Trophoblast cell (in vitro differentiated cells and primary cell): ENCODE results near the gene RIT1.
"Not testable (repeated sequence)": the region's sequence is repeated elsewhere in the genome, so short reads cannot be mapped to it uniquely, and the experiment has no call there.

Experiments used
- DNase-seq, 2 donors: peaks; one replicate each; pipeline ENCODE4 v3.0.0-alpha.2; 2016
- H2AFZ ChIP-seq: 2 replicates; pipeline ENCODE4 v1.6.1; 2013; ENCODE audit warnings: low read length, moderate library complexity, mild to moderate bottlenecking; ENCODE audit not compliant: insufficient read depth, poor library complexity
- H2AK5ac ChIP-seq: 2 replicates; pipeline ENCODE4 v1.6.1; 2013; ENCODE audit warnings: mild to moderate bottlenecking, low read length
- H2BK120ac ChIP-seq: 2 replicates; pipeline ENCODE4 v1.6.1; 2013; ENCODE audit warnings: low read length, mild to moderate bottlenecking, moderate library complexity; ENCODE audit not compliant: insufficient read depth, poor library complexity
- H2BK12ac ChIP-seq: 2 replicates; pipeline ENCODE4 v1.6.1; 2013; ENCODE audit warnings: mild to moderate bottlenecking, low read length, moderate library complexity
- H2BK5ac ChIP-seq: 2 replicates; pipeline ENCODE4 v1.6.1; 2013; ENCODE audit warnings: low read length, low read depth, moderate library complexity, mild to moderate bottlenecking; ENCODE audit not compliant: poor library complexity
- H3K14ac ChIP-seq: 2 replicates; pipeline ENCODE4 v1.6.1; 2013; ENCODE audit warnings: mild to moderate bottlenecking, low read length
- H3K18ac ChIP-seq: 2 replicates; pipeline ENCODE4 v1.6.1; 2013; ENCODE audit warnings: mild to moderate bottlenecking, low read length
- H3K23ac ChIP-seq: 2 replicates; pipeline ENCODE4 v1.6.1; 2013; ENCODE audit warnings: low read length
- H3K27ac ChIP-seq: 2 replicates; pipeline ENCODE4 v1.5.1; 2013; ENCODE audit warnings: low read depth, mild to moderate bottlenecking, inconsistent platforms, low read length, moderate library complexity
- H3K27me3 ChIP-seq: 2 replicates; pipeline ENCODE4 v1.6.1; 2013; ENCODE audit warnings: inconsistent platforms, mild to moderate bottlenecking, low read length, moderate library complexity; ENCODE audit not compliant: insufficient read depth
- H3K36me3 ChIP-seq, 2 experiments: 1 replicate in 1 of 2; 2 replicates in 1 of 2; pipeline ENCODE4 v1.6.1; 2013; ENCODE audit warnings: low read length in 2 of 2, mild to moderate bottlenecking in 2 of 2, moderate library complexity in 1 of 2; ENCODE audit not compliant: insufficient read depth in 2 of 2, control insufficient read depth in 1 of 2
- H3K4ac ChIP-seq: 2 replicates; pipeline ENCODE4 v1.6.1; 2013; ENCODE audit warnings: low read depth, mild to moderate bottlenecking, low read length, moderate library complexity
- H3K4me1 ChIP-seq, 2 experiments: 1 replicate in 1 of 2; 2 replicates in 1 of 2; pipeline ENCODE4 v1.6.1; 2013; ENCODE audit warnings: low read length in 2 of 2, mild to moderate bottlenecking in 2 of 2, moderate library complexity in 1 of 2; ENCODE audit not compliant: insufficient read depth in 2 of 2, control insufficient read depth in 1 of 2
- H3K4me2 ChIP-seq: 2 replicates; pipeline ENCODE4 v1.6.1; 2013; ENCODE audit warnings: inconsistent platforms, mild to moderate bottlenecking, low read length, moderate library complexity
- H3K4me3 ChIP-seq: 2 replicates; pipeline ENCODE4 v1.5.1; 2013; ENCODE audit warnings: mild to moderate bottlenecking, low read depth, low read length, inconsistent platforms
- H3K79me1 ChIP-seq: one replicate; pipeline ENCODE4 v1.6.1; 2013; ENCODE audit warnings: low read length
- H3K79me2 ChIP-seq: 2 replicates; pipeline ENCODE4 v1.6.1; 2013; ENCODE audit warnings: low read length, mild to moderate bottlenecking; ENCODE audit not compliant: control insufficient read depth, insufficient read depth, poor library complexity
- H3K9ac ChIP-seq: 2 replicates; pipeline ENCODE4 v1.6.1; 2013; ENCODE audit warnings: mild to moderate bottlenecking, low read length
- H3K9me3 ChIP-seq: 2 replicates; pipeline ENCODE4 v1.6.1; 2013; ENCODE audit warnings: low read depth, mild to moderate bottlenecking, control low read depth, inconsistent platforms, low read length; ENCODE audit not compliant: insufficient read depth
- H4K12ac ChIP-seq: 2 replicates; pipeline ENCODE4 v1.6.1; 2013; ENCODE audit warnings: low read depth, mild to moderate bottlenecking, low read length, moderate library complexity
- H4K8ac ChIP-seq: 2 replicates; pipeline ENCODE4 v1.6.1; 2013; ENCODE audit warnings: low read depth, mild to moderate bottlenecking, low read length, moderate library complexity
- H4K91ac ChIP-seq: one replicate; pipeline ENCODE4 v1.6.1; 2013; ENCODE audit warnings: low read depth, mild to moderate bottlenecking, low read length, moderate library complexity
- WGBS: extraction: QIAGEN DNeasy Blood & Tissue Kit; methylation state at CpG from one replicate; pipeline ENCODE4 v1.1.7; 2013; ENCODE audit warnings: missing lambda C conversion rate; ENCODE audit not compliant: insufficient read length, insufficient coverage; ENCODE audit errors: extremely low coverage; 5-methylcytosine and 5-hydroxymethylcytosine counted together

RIT1 gene

GRCh38 chr1:155932081-155932480 lies 20.9 kb upstream of the RIT1 start:
- H3K27ac ChIP-seq = no peak overlapping the region
- H2BK5ac ChIP-seq = no peak overlapping the region
- H2AFZ ChIP-seq = no peak overlapping the region
- no peak overlapping the region for H2AK5ac ChIP-seq
- H2BK12ac ChIP-seq = no peak overlapping the region
- H4K8ac ChIP-seq = no peak overlapping the region
- peaks cover 6% of the 10 kb centered on the region for H3K79me1 ChIP-seq
- no peak overlapping the region for H4K12ac ChIP-seq
- WGBS = no CpG with 5 or more reads among the region's 1 CpG
- H3K9ac ChIP-seq = no peak overlapping the region
- H4K91ac ChIP-seq = no peak overlapping the region
- H3K4me2 ChIP-seq = no peak overlapping the region
- no peak overlapping the region for H3K14ac ChIP-seq
- H3K4me1 ChIP-seq = peaks cover 7 to 8% of the 10 kb centered on the region in 2 experiments
- peaks cover 13% of the 10 kb centered on the region for H3K79me2 ChIP-seq
- peak; percentile 73 to 77 for DNase-seq
- H3K4me3 ChIP-seq = no peak overlapping the region
- no peak overlapping the region for H3K18ac ChIP-seq
- no peaks in the 10 kb centered on the region for H3K27me3 ChIP-seq
- peak overlapping the region; percentile 43 for H3K4ac ChIP-seq
- H2BK120ac ChIP-seq = no peak overlapping the region
- H3K23ac ChIP-seq = no peak overlapping the region
- H3K36me3 ChIP-seq = peaks cover 31 to 40% of the 10 kb centered on the region in 2 experiments
- no peaks in the 10 kb centered on the region for H3K9me3 ChIP-seq

DNA sequence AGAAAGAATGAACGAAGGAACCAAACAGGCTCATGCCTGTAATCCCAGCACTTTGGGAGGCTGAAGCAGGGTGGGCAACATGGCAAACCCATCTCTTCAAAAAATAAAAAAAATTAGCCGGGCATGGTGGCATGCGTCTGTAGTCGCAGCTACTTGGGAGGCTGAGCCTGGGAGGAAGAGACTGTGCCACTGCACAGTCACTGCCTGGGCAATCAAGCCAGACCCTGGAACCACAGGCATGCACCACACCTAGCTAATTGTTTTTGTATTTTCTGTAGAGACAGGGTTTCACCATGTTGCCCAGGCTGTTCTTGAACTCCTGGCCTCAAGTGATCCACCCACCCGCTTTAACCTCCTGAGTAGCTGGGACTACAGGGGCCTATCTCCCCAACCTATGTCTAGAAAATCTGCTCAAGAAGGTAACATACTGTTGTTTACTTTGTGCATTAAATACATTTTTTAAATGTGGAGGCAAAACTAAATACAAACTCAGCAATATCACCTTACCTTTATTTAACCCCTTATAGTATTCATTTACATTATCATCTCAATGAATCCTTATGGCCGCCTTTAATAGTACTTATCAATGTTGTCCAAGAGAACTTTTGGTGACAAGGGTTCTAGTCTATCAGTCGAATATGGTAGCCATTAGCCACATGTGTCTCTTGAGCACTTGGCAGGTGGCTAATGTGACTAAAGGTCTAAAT lies 20.3 kb upstream of the RIT1 start:
- Histone ChIP-seq H3K4ac (peak overlapping the region; percentile 43), H3K27ac (no peak overlapping the region), H3K4me3 (no peak overlapping the region), H3K27me3 (no peaks in the 10 kb centered on the region), H2BK5ac (no peak overlapping the region), H3K79me1 (peaks cover 6% of the 10 kb centered on the region), H3K9ac (no peak overlapping the region), H3K18ac (no peak overlapping the region), H3K4me1 (peaks cover 7 to 8% of the 10 kb centered on the region in 2 experiments), H3K23ac (no peak overlapping the region), H2AFZ (no peak overlapping the region), H3K36me3 (peaks cover 33 to 45% of the 10 kb centered on the region in 2 experiments), H2BK120ac (no peak overlapping the region), H4K12ac (no peak overlapping the region), H3K79me2 (peaks cover 13% of the 10 kb centered on the region), H3K14ac (no peak overlapping the region), H2AK5ac (no peak overlapping the region), H2BK12ac (no peak overlapping the region), H4K91ac (no peak overlapping the region), H4K8ac (no peak overlapping the region), H3K9me3 (no peaks in the 10 kb centered on the region), H3K4me2 (no peak overlapping the region)
- DNase-seq = no peak
- no CpG with 5 or more reads among the region's 7 CpGs for WGBS

DNA sequence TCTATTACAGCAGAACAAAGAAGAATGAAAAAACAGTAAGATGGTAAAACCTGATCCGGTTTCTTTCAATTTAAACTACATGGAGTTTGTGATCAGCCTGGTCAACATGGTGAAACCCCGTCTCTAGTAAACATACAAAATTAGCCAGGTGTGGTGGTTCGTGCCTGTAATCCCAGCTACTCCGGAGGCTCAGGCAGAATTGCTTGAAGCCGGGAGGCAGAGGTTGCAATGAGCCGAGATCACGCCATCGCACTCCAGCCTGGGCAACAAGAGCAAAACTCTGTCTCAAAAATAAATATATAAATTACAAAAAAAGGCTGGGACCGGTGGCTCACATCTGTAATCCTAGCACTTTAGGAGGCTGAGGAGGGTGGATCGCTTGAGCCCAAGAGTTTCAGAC lies 19.6 kb upstream of the RIT1 start:
- peaks cover 13% of the 10 kb centered on the region for H3K79me2 ChIP-seq
- not testable (repeated sequence) for H3K9me3 ChIP-seq, H2BK120ac ChIP-seq, H3K4me2 ChIP-seq, H4K8ac ChIP-seq, H2BK12ac ChIP-seq, H2AK5ac ChIP-seq, H3K27ac ChIP-seq, DNase-seq, H3K23ac ChIP-seq, H3K4me3 ChIP-seq, H4K12ac ChIP-seq, H3K4me1 ChIP-seq, H3K18ac ChIP-seq, H3K79me1 ChIP-seq, H4K91ac ChIP-seq, H3K14ac ChIP-seq, H3K9ac ChIP-seq, H3K27me3 ChIP-seq, H2BK5ac ChIP-seq, H2AFZ ChIP-seq, H3K4ac ChIP-seq
- WGBS = no CpG with 5 or more reads among the region's 10 CpGs
- peaks cover 37 to 51% of the 10 kb centered on the region in 2 experiments for H3K36me3 ChIP-seq

DNA sequence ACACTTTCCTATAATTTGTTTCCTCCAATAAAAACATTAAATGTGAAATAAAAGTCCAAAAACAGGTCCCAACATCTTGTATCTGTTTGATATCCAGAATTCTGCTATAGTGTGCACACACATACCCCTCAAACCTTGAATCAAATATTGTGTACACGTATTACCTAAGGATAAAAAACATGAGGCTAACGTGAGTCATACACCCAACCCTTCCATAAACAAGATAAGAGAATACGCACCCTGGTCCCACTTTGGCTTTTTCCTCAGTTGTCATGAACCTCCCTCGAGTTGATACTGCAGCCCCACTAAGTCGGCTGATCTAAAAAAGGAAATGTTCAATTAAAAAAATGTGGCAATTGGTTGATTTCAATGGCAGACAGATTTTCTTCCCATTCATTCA lies 17.9 kb upstream of the RIT1 start:
- no peak overlapping the region for H3K27ac ChIP-seq
- H2BK12ac ChIP-seq = no peak overlapping the region
- peaks cover 4% of the 10 kb centered on the region for H3K79me1 ChIP-seq

More for the DNA sequence above, 17.9 kb upstream of the RIT1 start:
- H3K4ac ChIP-seq = no peak overlapping the region
- H3K79me2 ChIP-seq = peaks cover 12% of the 10 kb centered on the region
- H3K4me3 ChIP-seq = no peak overlapping the region
- no peak overlapping the region for H3K23ac ChIP-seq
- H2BK5ac ChIP-seq = no peak overlapping the region
- H3K18ac ChIP-seq = no peak overlapping the region
- H3K14ac ChIP-seq = no peak overlapping the region
- H3K4me1 ChIP-seq = peaks cover 5 to 8% of the 10 kb centered on the region in 2 experiments
- H3K9ac ChIP-seq = no peak overlapping the region
- no peak overlapping the region for H2BK120ac ChIP-seq
- no peaks in the 10 kb centered on the region for H3K27me3 ChIP-seq
- H3K9me3 ChIP-seq = no peaks in the 10 kb centered on the region
- no CpG with 5 or more reads among the region's 5 CpGs for WGBS
- H2AK5ac ChIP-seq = no peak overlapping the region
- peaks cover 51 to 66% of the 10 kb centered on the region in 2 experiments for H3K36me3 ChIP-seq
- no peak overlapping the region for H4K8ac ChIP-seq
- H4K91ac ChIP-seq = no peak overlapping the region
- no peak overlapping the region for H4K12ac ChIP-seq
- no peak overlapping the region for H2AFZ ChIP-seq
- H3K4me2 ChIP-seq = no peak overlapping the region
- DNase-seq = no peak
